Measurements from ENCODE around the gene AGPAT3. TPM values are rescaled to one million over a fixed set of nuclear protein-coding genes. Genes with fewer than 3 reads are reported as not detected.

AGPAT3 gene
- total RNA-seq, 1 donor = 47.4 TPM

DNA sequence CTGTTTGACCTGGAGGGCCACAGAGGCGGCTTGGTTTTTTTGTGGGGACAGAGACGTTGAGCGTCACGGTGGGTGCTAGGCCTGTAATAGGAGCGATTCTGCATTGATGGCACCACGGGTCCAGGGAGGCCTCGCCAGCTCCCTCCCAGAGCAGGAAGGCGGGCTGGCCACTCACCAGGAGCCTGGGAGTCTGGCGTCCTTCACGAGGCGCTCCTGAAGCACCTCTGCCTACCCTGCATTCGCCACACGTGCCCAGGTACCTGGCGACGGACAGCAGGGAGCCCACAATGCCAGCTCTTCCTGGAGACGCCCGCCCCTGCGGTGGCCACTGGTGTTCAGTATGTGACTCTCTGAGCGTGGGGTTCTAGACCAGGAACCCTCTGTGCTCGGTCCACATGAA is 77.2 kb downstream of the AGPAT3 start:
- TF ChIP-seq, protein P1, sequence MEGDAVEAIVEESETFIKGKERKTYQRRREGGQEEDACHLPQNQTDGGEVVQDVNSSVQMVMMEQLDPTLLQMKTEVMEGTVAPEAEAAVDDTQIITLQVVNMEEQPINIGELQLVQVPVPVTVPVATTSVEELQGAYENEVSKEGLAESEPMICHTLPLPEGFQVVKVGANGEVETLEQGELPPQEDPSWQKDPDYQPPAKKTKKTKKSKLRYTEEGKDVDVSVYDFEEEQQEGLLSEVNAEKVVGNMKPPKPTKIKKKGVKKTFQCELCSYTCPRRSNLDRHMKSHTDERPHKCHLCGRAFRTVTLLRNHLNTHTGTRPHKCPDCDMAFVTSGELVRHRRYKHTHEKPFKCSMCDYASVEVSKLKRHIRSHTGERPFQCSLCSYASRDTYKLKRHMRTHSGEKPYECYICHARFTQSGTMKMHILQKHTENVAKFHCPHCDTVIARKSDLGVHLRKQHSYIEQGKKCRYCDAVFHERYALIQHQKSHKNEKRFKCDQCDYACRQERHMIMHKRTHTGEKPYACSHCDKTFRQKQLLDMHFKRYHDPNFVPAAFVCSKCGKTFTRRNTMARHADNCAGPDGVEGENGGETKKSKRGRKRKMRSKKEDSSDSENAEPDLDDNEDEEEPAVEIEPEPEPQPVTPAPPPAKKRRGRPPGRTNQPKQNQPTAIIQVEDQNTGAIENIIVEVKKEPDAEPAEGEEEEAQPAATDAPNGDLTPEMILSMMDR (IDR thresholded peaks at IDR 0.05; ENCODE audit: extremely low read depth, low read depth, low read length) = no peak
- H3K79me2 ChIP-seq (ENCODE audit: insufficient read depth, low read length) = peaks cover 32% of the 10 kb centered on the region
- no peaks in the 10 kb centered on the region for H3K4me1 ChIP-seq (ENCODE audit: insufficient read depth, low read length)
- no peaks in the 10 kb centered on the region for H3K27me3 ChIP-seq (ENCODE audit: insufficient read depth, low read length)
- H3K27ac ChIP-seq (ENCODE audit: low read depth, low read length) = no peak overlapping the region
- H4K20me1 ChIP-seq (ENCODE audit: insufficient read depth, low read length) = peaks cover 53% of the 10 kb centered on the region
- H3K4me2 ChIP-seq (ENCODE audit: insufficient read depth, low read length) = no peak overlapping the region
- H3K9me3 ChIP-seq (ENCODE audit: low read depth, low read length) = no peaks in the 10 kb centered on the region
- no peak for DNase-seq (ENCODE audit: insufficient read length, low spot score, missing footprints)
- H3K36me3 ChIP-seq (ENCODE audit: insufficient read depth, low read length) = no peaks in the 10 kb centered on the region
- H2AFZ ChIP-seq (ENCODE audit: low read length) = no peak overlapping the region
- H3K4me3 ChIP-seq (ENCODE audit: insufficient read depth, low read length) = no peak overlapping the region

DNA sequence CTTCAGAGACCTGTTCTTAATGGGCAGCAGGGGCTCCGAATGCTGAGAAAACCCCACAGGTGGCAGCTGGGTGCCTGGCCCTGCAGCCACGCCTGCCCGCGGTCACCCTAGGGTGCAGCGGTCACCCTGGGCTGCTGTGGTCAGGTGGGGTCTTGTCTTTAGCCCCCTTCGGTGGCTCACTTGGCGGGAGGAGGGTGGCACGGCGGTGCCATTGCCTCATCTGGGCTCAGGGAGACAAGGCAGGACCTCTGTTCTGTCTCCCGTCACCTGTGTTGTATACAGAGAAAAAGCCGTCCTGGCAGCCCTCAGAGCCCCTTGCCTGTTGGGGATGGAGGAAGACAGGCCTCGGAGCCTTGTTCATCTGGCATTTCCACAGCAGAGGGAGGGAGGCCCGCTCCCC is 77.6 kb downstream of the AGPAT3 start:
- Histone ChIP-seq H3K36me3 (ENCODE audit: insufficient read depth, low read length) (no peaks in the 10 kb centered on the region), H2AFZ (ENCODE audit: low read length) (no peak overlapping the region), H4K20me1 (ENCODE audit: insufficient read depth, low read length) (peaks cover 52% of the 10 kb centered on the region), H3K9me3 (ENCODE audit: low read depth, low read length) (no peaks in the 10 kb centered on the region), H3K79me2 (ENCODE audit: insufficient read depth, low read length) (peaks cover 31% of the 10 kb centered on the region), H3K27ac (ENCODE audit: low read depth, low read length) (no peak overlapping the region), H3K4me2 (ENCODE audit: insufficient read depth, low read length) (no peak overlapping the region), H3K4me1 (ENCODE audit: insufficient read depth, low read length) (no peaks in the 10 kb centered on the region), H3K4me3 (ENCODE audit: insufficient read depth, low read length) (no peak overlapping the region), H3K27me3 (ENCODE audit: insufficient read depth, low read length) (no peaks in the 10 kb centered on the region)
- no peak for DNase-seq (ENCODE audit: insufficient read length, low spot score, missing footprints)
- TF ChIP-seq, protein P1 (IDR thresholded peaks at IDR 0.05; ENCODE audit: extremely low read depth, low read depth, low read length) = no peak

DNA sequence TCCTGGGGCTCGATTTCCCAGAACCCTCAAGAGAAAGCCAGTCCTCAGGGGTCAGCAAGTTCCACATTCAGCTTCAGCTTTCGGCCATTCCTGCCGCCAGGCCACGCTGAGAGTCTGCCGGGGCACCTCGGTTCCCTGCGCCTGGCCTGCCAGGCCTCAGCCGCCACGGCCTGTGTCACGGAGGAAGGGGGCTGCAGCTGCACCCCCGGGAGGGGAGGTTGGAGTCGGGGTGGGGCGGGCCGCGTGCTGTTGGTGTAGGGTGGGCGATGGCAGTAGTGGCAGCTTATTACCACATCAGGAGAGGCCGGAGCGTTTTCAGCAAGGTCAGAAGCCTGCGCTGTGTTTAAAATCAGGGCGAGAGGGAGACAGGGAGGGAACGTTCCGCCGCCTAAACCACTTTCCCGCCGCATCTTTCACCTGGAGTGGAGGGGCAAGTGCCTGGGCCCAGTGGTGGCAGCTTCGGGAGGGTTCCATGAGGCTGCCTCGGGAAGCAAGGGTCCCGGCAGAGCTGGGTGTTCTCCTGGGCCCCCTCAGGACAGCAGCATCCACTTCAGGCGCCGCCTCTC is 78.6 kb downstream of the AGPAT3 start:
- Histone ChIP-seq H3K4me3 (ENCODE audit: insufficient read depth, low read length) (no peak overlapping the region), H3K9me3 (ENCODE audit: low read depth, low read length) (no peaks in the 10 kb centered on the region), H3K79me2 (ENCODE audit: insufficient read depth, low read length) (peaks cover 29% of the 10 kb centered on the region), H3K4me1 (ENCODE audit: insufficient read depth, low read length) (no peaks in the 10 kb centered on the region), H3K27ac (ENCODE audit: low read depth, low read length) (no peak overlapping the region), H3K4me2 (ENCODE audit: insufficient read depth, low read length) (no peak overlapping the region), H3K36me3 (ENCODE audit: insufficient read depth, low read length) (peaks cover 4% of the 10 kb centered on the region), H2AFZ (ENCODE audit: low read length) (no peak overlapping the region), H4K20me1 (ENCODE audit: insufficient read depth, low read length) (peaks cover 54% of the 10 kb centered on the region), H3K27me3 (ENCODE audit: insufficient read depth, low read length) (no peaks in the 10 kb centered on the region)
- DNase-seq (ENCODE audit: insufficient read length, low spot score, missing footprints) = no peak
- TF ChIP-seq, protein P1 (IDR thresholded peaks at IDR 0.05; ENCODE audit: extremely low read depth, low read depth, low read length) = no peak

DNA sequence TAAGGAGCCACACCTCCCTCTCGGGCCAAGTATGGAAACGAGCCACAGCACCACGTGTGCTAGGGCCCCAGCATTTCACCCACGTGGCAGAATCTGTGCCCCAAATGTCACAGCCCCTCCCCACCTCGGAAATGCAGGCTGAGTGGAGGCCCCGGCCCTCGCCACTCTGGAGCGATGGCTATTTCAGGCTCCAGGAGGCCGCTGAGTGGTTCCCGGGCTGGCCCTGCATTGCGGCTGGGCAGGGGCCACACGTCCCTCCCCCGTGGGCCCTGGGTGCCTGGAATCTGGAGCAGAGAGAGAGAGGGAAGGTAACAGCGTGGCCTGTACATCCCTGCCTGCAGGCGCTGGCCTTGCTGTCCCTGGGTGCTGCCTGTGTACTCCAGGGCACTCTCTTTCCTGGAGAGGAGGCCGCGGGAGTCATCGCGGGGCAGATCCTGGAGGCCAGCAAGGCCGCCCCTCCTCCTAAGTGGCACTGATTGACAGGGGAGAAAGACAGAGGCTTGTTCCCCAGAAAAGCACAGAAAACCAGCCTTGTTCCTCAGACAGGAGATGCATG is 79.1 kb downstream of the AGPAT3 start:
- peaks cover 26% of the 10 kb centered on the region for H3K79me2 ChIP-seq (ENCODE audit: insufficient read depth, low read length)
- H4K20me1 ChIP-seq (ENCODE audit: insufficient read depth, low read length) = peaks cover 52% of the 10 kb centered on the region
- no peak overlapping the region for H2AFZ ChIP-seq (ENCODE audit: low read length)
- H3K9me3 ChIP-seq (ENCODE audit: low read depth, low read length) = peaks cover 3% of the 10 kb centered on the region
- no peaks in the 10 kb centered on the region for H3K27me3 ChIP-seq (ENCODE audit: insufficient read depth, low read length)
- no peaks in the 10 kb centered on the region for H3K4me1 ChIP-seq (ENCODE audit: insufficient read depth, low read length)
- peaks cover 4% of the 10 kb centered on the region for H3K36me3 ChIP-seq (ENCODE audit: insufficient read depth, low read length)
- no peak overlapping the region for H3K27ac ChIP-seq (ENCODE audit: low read depth, low read length)
- H3K4me2 ChIP-seq (ENCODE audit: insufficient read depth, low read length) = no peak overlapping the region
- no peak for DNase-seq (ENCODE audit: insufficient read length, low spot score, missing footprints)
- no peak overlapping the region for H3K4me3 ChIP-seq (ENCODE audit: insufficient read depth, low read length)
- TF ChIP-seq, protein P1 (IDR thresholded peaks at IDR 0.05; ENCODE audit: extremely low read depth, low read depth, low read length) = no peak

Measured in osteoblast (primary cell).